ENCODE measurements around the gene SERTAD4. TPM values are rescaled to one million over a fixed set of nuclear protein-coding genes. Genes with fewer than 3 reads are reported as not detected.
A peak's percentile ranks its signal among the peaks of the same experiment; 100 is the strongest.

Gene SERTAD4
- total and polyA plus RNA-seq, 2 of the 8 experiments (the other 6 are each of a cell fraction or from before 2014, with no cell fraction given) = 0.54 to 3.2 TPM

- TF ChIP-seq CHD7 (IDR thresholded peaks at IDR 0.05; ENCODE audit: insufficient replicate concordance, low read length) (no peak), HDAC6 (IDR thresholded peaks at IDR 0.05; ENCODE audit: low read depth, low read length) (no peak), KDM5A (IDR thresholded peaks at IDR 0.05; ENCODE audit: low read length) (no peak), KDM4A (IDR thresholded peaks at IDR 0.05; ENCODE audit: low read depth, low read length, severe bottlenecking) (peak; percentile 68), SIX5 (IDR thresholded peaks at IDR 0.05; ENCODE audit: low read depth, low read length) (no peak), PHF8 (conservative IDR thresholded peaks at IDR 0.05; ENCODE audit: low read depth, low read length) (0 out of 2 replicates have a peak, but pooled peaks have one; percentile 42)
Measured at GRCh38 chr1:210232511-210233215, at the start of gene SERTAD4 (continued).

All from H1 (cell line).